Measurements from ENCODE around the gene RBM47. TPM values are rescaled to one million over a fixed set of nuclear protein-coding genes. Genes with fewer than 3 reads are reported as not detected.

Gene RBM47
- total and polyA plus RNA-seq, 2 experiments from 2014 or later: 35.6 to 139 TPM

DNA sequence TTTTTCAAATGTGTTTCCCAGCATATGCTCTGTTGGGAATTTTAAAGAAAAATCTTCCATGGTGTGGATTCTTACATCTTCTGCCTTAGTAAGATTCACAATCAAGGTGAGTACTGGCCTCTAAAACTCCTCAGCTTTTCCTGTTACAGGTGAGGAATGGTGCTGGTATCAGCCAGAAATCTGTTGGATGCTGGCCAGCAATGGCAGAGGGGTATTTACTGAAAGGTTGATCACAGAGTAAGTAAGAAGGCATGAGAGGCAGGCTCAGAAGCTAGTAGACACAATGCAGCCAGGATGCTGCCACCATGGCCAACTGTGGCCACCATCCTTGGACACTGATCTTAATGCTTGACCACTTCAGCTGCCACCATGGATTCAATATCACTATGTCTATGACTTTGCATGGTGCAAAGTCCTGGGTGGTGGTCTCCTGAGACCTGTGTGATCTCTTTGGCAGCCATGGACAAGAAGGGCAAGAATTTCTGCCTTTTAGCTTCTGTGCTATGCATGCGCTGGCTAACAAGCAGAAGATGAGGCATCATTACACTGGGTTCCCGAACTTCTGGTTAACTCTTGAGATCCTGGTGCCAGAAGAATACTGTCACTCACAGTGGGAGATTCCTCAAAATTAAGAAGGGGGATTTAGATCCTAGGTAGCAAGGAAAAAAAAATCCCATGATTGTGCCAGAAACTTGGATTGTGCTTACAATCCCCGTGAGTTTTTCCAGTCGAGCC, 234.3 kb downstream of the RBM47 start:
- H3K79me2 ChIP-seq (replicated peaks; ENCODE audit: insufficient read depth): no peaks in the 10 kb centered on the region
- peaks cover 9% of the 10 kb centered on the region for H3K4me1 ChIP-seq (ENCODE audit: insufficient read depth)
- H2AFZ ChIP-seq: peak overlapping the region; percentile 82; the same call in 1 of the 2 replicates
- no peaks in the 10 kb centered on the region for H3F3A ChIP-seq (replicated peaks; ENCODE audit: low read depth)
- H3K9me2 ChIP-seq (ENCODE audit: insufficient read depth): no peaks in the 10 kb centered on the region; the same call in 1 of the 2 replicates
- DNase-seq (ENCODE audit: low spot score) (no peak), ATAC-seq (no peak)
- H3K27me3 ChIP-seq (ENCODE audit: insufficient read depth): no peaks in the 10 kb centered on the region
- Mint-ChIP-seq H3K9me3 (no peaks in the 10 kb centered on the region), H3K27ac (no peak overlapping the region), H3K36me3 (ENCODE audit: low read depth) (no peaks in the 10 kb centered on the region), H3K4me1 (peaks cover 9% of the 10 kb centered on the region), H3K4me3 (no peak overlapping the region), H3K27me3 (ENCODE audit: insufficient read depth, low read depth, poor library complexity) (peaks cover 13% of the 10 kb centered on the region)
- TF ChIP-seq ZNF331 (CRISPR knock-in tag; IDR thresholded peaks at IDR 0.05; ENCODE audit: low read depth) (no peak), JUNB (IDR thresholded peaks at IDR 0.05; ENCODE audit: unreplicated experiment) (no peak), NANOG (IDR thresholded peaks at IDR 0.05; ENCODE audit: borderline replicate concordance) (no peak), STAT1 (IDR thresholded peaks at IDR 0.05; ENCODE audit: unreplicated experiment) (no peak), ZNF114 (CRISPR knock-in tag; IDR thresholded peaks at IDR 0.05) (no peak), POLR2AphosphoS5 (IDR thresholded peaks at IDR 0.05; ENCODE audit: low read depth) (no peak), CTCF (conservative IDR thresholded peaks at IDR 0.05; ENCODE audit: low read depth in 2 of 2) (no peak), EZH2phosphoT487 (IDR thresholded peaks at IDR 0.05; ENCODE audit: unreplicated experiment) (no peak)
- TF ChIP-seq, protein P1, sequence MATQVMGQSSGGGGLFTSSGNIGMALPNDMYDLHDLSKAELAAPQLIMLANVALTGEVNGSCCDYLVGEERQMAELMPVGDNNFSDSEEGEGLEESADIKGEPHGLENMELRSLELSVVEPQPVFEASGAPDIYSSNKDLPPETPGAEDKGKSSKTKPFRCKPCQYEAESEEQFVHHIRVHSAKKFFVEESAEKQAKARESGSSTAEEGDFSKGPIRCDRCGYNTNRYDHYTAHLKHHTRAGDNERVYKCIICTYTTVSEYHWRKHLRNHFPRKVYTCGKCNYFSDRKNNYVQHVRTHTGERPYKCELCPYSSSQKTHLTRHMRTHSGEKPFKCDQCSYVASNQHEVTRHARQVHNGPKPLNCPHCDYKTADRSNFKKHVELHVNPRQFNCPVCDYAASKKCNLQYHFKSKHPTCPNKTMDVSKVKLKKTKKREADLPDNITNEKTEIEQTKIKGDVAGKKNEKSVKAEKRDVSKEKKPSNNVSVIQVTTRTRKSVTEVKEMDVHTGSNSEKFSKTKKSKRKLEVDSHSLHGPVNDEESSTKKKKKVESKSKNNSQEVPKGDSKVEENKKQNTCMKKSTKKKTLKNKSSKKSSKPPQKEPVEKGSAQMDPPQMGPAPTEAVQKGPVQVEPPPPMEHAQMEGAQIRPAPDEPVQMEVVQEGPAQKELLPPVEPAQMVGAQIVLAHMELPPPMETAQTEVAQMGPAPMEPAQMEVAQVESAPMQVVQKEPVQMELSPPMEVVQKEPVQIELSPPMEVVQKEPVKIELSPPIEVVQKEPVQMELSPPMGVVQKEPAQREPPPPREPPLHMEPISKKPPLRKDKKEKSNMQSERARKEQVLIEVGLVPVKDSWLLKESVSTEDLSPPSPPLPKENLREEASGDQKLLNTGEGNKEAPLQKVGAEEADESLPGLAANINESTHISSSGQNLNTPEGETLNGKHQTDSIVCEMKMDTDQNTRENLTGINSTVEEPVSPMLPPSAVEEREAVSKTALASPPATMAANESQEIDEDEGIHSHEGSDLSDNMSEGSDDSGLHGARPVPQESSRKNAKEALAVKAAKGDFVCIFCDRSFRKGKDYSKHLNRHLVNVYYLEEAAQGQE (IDR thresholded peaks at IDR 0.05; ENCODE audit: unreplicated experiment): no peak
- H4K20me1 ChIP-seq (replicated peaks; ENCODE audit: insufficient read depth): no peaks in the 10 kb centered on the region
- H3K27ac ChIP-seq (ENCODE audit: low read depth): no peak overlapping the region
- no peak overlapping the region for H3K4me3 ChIP-seq
- 0 out of 2 replicates have a peak overlapping the region, but pooled peaks have one; percentile 50 for H3K4me2 ChIP-seq
- H3K36me3 ChIP-seq (ENCODE audit: insufficient read depth): no peaks in the 10 kb centered on the region

GRCh38 chr4:40394236-40394635, 235.4 kb downstream of the RBM47 start:
- Histone ChIP-seq H3K4me3 (no peak overlapping the region), H4K20me1 (replicated peaks; ENCODE audit: insufficient read depth) (no peaks in the 10 kb centered on the region), H3K9me2 (ENCODE audit: insufficient read depth) (no peaks in the 10 kb centered on the region; the same call in 1 of the 2 replicates), H3K27me3 (ENCODE audit: insufficient read depth) (no peaks in the 10 kb centered on the region), H3K4me1 (ENCODE audit: insufficient read depth) (peaks cover 9% of the 10 kb centered on the region), H3K79me2 (replicated peaks; ENCODE audit: insufficient read depth) (no peaks in the 10 kb centered on the region), H3K36me3 (ENCODE audit: insufficient read depth) (no peaks in the 10 kb centered on the region), H3F3A (replicated peaks; ENCODE audit: low read depth) (no peaks in the 10 kb centered on the region), H2AFZ (peak overlapping the region; percentile 89; the same call in 1 of the 2 replicates), H3K4me2 (no peak overlapping the region), H3K27ac (ENCODE audit: low read depth) (no peak overlapping the region)
- no peak overlapping the region for H3K27ac Mint-ChIP-seq
- TF ChIP-seq, protein P2, sequence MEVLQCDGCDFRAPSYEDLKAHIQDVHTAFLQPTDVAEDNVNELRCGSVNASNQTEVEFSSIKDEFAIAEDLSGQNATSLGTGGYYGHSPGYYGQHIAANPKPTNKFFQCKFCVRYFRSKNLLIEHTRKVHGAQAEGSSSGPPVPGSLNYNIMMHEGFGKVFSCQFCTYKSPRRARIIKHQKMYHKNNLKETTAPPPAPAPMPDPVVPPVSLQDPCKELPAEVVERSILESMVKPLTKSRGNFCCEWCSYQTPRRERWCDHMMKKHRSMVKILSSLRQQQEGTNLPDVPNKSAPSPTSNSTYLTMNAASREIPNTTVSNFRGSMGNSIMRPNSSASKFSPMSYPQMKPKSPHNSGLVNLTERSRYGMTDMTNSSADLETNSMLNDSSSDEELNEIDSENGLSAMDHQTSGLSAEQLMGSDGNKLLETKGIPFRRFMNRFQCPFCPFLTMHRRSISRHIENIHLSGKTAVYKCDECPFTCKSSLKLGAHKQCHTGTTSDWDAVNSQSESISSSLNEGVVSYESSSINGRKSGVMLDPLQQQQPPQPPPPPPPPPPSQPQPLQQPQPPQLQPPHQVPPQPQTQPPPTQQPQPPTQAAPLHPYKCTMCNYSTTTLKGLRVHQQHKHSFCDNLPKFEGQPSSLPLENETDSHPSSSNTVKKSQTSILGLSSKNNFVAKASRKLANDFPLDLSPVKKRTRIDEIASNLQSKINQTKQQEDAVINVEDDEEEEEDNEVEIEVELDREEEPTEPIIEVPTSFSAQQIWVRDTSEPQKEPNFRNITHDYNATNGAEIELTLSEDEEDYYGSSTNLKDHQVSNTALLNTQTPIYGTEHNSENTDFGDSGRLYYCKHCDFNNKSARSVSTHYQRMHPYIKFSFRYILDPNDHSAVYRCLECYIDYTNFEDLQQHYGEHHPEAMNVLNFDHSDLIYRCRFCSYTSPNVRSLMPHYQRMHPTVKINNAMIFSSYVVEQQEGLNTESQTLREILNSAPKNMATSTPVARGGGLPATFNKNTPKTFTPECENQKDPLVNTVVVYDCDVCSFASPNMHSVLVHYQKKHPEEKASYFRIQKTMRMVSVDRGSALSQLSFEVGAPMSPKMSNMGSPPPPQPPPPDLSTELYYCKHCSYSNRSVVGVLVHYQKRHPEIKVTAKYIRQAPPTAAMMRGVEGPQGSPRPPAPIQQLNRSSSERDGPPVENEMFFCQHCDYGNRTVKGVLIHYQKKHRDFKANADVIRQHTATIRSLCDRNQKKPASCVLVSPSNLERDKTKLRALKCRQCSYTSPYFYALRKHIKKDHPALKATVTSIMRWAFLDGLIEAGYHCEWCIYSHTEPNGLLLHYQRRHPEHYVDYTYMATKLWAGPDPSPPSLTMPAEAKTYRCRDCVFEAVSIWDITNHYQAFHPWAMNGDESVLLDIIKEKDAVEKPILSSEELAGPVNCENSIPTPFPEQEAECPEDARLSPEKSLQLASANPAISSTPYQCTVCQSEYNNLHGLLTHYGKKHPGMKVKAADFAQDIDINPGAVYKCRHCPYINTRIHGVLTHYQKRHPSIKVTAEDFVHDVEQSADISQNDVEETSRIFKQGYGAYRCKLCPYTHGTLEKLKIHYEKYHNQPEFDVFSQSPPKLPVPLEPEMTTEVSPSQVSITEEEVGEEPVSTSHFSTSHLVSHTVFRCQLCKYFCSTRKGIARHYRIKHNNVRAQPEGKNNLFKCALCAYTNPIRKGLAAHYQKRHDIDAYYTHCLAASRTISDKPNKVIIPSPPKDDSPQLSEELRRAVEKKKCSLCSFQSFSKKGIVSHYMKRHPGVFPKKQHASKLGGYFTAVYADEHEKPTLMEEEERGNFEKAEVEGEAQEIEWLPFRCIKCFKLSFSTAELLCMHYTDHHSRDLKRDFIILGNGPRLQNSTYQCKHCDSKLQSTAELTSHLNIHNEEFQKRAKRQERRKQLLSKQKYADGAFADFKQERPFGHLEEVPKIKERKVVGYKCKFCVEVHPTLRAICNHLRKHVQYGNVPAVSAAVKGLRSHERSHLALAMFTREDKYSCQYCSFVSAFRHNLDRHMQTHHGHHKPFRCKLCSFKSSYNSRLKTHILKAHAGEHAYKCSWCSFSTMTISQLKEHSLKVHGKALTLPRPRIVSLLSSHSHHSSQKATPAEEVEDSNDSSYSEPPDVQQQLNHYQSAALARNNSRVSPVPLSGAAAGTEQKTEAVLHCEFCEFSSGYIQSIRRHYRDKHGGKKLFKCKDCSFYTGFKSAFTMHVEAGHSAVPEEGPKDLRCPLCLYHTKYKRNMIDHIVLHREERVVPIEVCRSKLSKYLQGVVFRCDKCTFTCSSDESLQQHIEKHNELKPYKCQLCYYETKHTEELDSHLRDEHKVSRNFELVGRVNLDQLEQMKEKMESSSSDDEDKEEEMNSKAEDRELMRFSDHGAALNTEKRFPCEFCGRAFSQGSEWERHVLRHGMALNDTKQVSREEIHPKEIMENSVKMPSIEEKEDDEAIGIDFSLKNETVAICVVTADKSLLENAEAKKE (CRISPR knock-in tag; IDR thresholded peaks at IDR 0.05): no peak
- no peak overlapping the region for H3K4me3 Mint-ChIP-seq
- H3K4me1 Mint-ChIP-seq: peaks cover 9% of the 10 kb centered on the region
- H3K36me3 Mint-ChIP-seq (ENCODE audit: low read depth): no peaks in the 10 kb centered on the region
- H3K27me3 Mint-ChIP-seq (ENCODE audit: insufficient read depth, low read depth, poor library complexity): peaks cover 10% of the 10 kb centered on the region
- ATAC-seq (no peak), DNase-seq (ENCODE audit: low spot score) (no peak)
- no peaks in the 10 kb centered on the region for H3K9me3 Mint-ChIP-seq

All from GM23338 (cell line).